ENCODE results near the gene ENPP6.

Gene ENPP6

DNA sequence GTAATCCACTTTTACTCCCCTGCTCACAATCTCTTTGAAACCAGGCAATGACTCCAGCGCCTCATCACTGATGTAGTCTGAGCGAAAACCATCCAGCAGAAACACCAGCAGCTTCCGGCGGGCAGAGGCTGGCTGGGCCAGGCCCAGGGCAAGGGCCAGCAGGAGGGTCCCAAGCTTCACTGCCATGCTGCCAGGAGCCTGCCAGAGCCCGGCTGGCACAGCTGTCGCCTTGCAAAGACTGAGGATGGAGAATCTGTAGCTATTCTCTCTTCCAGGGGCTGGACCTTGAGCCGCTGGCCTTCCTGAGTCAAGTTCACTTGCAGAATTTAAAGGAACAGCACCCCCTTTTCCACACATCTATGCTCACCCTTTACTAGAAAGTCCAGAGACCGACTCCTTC is at the start of gene ENPP6:
Gene ENPP6, minus strand, starts transcription at position 240 of the 400 bp plus-strand sequence. Its CDS starts 54 bp downstream, at position 186.
- no peak for DNase-seq

GRCh38 chr4:184267206-184267608 is 49.5 kb upstream of the ENPP6 start:
- DNase-seq = no peak

GRCh38 chr4:184265546-184266351 is 48.1 kb upstream of the ENPP6 start:
- DNase-seq = peak; percentile 90

DNA sequence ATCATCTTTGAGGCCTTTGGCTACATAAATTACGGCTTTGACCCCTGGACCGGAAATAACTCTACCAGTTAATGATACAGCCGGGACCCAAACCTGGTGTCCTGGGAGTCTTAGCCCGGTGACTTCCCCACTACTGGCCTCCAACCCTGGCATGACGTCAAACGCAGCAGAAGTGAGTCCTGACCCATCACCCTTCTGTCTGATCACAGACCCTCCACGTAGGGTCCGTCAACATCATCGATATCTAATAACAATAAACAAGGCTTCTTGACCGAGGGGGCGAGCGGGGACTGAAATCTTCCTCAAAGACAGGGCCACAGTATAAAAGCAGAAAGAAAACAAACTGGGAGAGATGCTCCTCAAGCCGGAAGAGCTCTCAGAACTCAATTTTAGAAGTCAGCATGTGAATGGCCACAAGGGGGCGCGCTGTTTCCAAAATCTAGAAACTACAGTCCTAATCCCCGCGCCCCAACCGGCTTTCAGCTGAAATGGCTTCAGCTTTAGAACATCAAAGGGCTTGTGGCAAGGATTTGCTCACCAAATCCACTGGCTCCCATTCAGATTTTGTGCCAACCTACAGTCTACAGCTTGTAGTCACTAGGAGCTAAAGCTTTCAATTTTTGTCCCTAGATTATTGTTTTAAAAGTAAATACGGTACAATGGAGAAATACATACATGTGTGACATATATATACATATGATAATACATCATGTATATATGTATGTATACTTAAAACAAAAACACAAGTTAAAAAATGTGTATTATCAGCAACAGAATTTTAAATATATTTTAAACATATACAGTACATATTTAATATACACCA is 46.4 kb upstream of the ENPP6 start:
- DNase-seq = peak; percentile 98

GRCh38 chr4:184263461-184263860 is 45.8 kb upstream of the ENPP6 start:
- no peak for DNase-seq

DNA sequence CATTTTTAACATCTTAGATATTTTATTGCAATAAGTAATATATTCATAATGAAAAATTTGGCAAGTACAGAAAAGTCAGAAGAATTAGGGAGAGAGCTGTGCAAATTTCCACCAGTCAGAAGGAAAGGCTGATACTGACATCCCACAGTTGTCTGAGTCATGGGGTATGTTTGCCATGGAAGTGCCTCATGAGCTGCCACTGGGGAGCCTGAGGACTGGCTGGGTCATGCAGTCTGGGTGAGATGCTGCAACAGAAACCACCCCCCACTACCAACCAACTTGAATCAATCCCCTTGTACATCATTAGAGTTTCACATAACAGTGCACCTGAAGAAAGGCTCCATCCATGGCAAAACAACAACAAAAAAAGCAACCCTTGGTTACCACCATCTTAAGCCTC is 45.2 kb upstream of the ENPP6 start:
- DNase-seq = peak; percentile 80

GRCh38 chr4:184261246-184261645 is 43.6 kb upstream of the ENPP6 start:
- no peak for DNase-seq

DNA sequence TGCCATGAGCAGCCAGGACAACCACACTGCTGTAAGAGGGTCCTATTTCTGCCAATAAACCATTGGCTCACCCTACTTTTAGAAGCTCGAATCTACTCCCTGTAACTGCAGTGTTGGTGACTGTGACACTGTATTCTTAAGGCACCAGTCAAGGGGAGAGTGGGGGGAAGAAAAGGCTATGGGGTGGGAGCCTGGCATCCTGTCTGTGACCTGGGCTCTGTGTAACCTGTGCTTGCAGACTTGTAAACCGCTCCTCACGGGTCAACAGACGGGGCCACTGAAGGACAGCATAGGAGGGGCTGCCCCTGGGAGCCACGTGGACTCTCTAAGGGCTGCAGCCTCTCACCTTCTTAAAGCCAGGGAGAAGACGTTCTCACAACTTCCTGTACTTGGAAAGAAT is 42.2 kb upstream of the ENPP6 start:
- DNase-seq = no peak

GRCh38 chr4:184259081-184259480 is 41.4 kb upstream of the ENPP6 start:
- DNase-seq = no peak

DNA sequence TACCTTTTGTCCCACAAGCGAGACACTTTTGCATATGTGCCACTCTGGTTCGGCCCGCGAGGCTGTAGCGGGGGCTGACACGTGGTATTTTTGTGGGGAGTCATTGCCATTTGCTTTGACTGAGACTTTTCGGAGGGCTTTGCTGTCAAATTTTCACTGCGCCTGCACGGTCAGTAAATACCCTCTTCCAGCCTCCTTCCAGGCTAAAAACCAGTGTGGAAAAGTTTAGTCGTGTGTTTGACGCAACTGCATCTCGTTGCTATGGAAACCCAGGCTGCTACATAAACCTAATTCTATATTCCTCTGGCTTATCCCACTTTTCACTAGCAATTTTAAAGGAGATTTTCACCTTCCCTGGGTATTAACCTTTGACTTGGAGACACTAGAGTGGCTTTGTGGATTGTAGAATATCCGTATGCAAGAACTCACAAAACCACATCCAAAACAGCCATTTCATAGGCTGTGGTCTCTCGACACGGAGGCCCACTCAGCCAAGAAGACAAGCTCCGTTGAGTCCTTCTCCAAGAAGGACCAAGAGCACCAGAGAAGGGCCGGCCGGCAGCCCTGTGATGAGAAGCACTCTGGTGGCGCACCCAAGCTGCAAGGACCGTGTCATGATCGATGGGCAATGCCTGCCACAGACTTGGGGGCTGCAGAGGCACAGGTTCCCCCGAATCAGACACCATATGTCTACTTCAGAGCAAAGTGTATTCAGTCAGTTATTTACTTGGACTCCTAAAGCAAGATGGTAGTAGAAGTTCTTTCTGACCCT is 38.4 kb upstream of the ENPP6 start:
- DNase-seq = no peak

DNA sequence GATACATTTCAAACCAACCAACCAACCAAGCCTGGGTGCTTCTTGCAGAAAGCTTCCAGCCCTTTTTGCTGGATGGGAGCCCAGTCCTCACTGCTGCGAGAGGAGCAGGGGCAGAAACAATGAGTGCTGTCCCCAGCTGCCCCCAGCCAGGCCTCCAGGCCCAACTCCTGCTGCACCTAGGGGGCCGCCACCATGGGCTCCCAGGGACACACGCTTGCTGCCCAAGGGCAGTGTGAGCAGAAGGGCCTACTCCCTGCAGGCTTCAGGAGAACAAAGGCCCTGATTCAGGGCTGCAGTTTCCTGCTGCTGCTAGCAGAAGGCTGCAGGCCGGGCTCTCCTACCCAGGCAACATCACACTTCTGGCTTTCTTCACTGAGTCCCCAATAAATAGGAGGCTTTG is 37.7 kb upstream of the ENPP6 start:
- DNase-seq = no peak

- DNase-seq = no peak
Observed at GRCh38 chr4:184253072-184253420, 35.4 kb upstream of the ENPP6 start.

DNA sequence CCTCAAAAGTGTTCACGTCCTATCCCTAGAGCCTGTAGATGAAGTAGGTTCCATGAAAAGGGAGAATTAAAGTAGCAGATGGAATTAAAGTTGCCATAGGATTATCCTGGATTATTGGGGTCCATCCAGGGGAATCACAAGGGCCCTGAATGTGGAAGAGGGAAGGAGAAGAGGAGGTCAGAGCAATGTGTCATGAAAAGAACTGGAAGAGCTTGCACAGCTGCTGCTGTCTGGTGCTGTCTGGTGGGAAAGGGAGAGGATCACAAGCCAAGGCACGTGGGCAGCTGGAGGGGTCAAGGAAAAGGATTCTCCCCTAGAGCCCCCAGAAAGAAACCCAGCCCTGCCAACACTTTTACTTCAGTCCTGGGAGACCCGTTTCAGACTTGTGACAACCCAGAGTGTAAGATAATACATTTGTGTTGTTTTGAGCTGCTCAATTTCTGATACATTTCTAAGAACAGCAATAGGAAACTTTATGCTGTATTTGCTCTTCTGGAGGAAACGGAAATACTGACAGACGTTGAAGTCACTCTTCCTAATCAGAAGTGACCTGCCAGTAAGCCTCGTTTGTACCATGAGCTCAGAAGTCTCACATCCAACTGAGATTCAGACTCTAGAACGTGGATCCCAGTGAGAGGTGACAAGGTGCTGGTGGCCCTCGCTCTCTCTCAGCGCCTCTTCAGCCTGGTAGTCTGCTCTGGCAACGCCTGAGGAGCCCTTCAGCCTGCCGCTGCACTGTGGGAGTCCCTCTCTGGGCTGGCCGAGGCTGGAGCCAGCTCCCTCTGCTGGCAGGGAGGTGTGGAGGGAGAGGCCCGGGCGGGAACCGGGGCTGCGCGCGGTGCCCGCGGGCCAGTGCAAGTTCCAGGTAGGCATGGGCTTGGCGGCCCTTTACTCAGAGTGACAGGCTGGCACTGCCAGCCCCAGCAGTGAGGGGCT is 34.7 kb upstream of the ENPP6 start:
- no peak for DNase-seq

DNA sequence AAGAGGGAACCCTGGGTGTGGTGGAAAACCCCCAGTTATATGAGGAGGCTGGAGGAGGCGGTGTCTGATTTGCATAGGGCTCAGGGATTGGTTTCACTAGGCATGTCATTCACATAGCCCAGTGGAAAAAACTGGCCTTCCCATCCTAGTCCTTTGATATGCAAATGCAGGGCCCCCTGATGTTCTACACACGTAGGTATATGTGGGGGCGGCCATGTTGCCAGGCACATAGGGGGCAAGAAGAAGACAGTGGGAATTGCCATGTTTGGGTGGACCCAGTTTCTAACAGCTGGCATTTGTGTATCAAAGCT is 34.0 kb upstream of the ENPP6 start:
- DNase-seq = peak; percentile 25

DNA sequence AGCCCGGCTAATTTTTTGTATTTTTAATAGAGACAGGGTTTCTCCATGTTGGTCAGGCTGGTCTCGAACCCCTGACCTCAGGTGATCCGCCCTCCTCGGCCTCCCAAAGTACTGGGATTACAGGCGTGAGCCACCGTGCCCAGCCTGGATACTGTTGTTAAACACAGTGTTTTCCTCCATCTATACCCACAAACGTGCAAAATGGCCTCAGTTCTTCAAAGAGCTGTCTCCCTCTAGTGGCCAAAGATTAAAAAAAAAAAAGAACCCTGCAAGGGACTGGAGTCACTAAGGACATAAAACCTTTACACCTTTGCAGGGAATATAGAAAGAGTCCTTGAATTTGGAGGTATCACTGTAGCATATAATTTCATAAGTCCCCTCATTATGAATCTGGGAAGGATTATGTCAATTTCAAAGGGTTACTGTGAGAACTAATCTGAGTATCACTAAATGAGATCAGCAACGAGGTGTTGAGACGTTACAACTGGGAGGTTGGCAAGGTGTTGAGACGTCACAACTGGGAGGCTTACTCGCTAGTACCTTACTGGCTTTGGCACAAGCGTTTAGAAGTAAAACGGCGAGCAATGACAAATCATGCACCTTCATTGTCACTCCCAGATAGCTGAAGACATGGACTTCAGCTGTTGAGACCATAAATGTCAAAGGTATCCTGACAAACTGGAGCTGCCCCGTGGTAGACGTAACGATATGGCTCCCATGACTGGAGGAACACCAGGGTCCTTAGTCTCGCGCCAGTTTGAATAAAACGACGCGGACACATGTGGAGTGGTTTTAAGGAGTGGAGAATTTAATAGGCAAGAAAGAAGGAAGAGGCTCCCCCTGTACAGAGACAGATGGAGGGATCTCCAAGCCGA is 33.4 kb upstream of the ENPP6 start:
- peak; percentile 79 for DNase-seq

GRCh38 chr4:184248216-184248615 is 30.5 kb upstream of the ENPP6 start:
- DNase-seq = peak; percentile 21

GRCh38 chr4:184247421-184247820 is 29.7 kb upstream of the ENPP6 start:
- no peak for DNase-seq

DNA sequence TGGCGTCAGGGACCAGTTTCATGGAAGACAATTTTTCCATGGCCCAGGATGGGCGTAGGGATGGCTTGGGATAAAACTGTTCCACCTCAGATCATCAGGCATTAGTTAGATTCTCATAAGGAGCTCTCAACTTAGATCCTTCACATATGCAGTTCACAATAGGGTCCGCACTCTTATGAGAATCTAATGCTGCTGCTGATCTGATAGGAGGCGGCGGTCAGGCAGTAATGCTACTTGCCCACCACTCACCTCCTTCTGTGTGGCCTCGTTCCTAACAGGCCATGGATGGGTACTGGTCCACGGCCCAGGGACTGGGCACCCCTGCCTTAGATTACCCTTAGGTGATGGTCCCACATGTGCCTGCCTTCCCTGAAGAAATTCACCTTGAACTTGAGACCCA is 28.8 kb upstream of the ENPP6 start:
- no peak for DNase-seq

- DNase-seq = no peak
Observed at GRCh38 chr4:184238072-184238745, 20.5 kb upstream of the ENPP6 start.

GRCh38 chr4:184237612-184238011 is 19.9 kb upstream of the ENPP6 start:
- peak; percentile 29 for DNase-seq

- no peak for DNase-seq
Observed at GRCh38 chr4:184235526-184235925, 17.9 kb upstream of the ENPP6 start.

Measured in suppressor macrophage treated with lipopolysaccharide for 4 hours (primary cell).